Breast epithelium (tissue), 3 donors: ENCODE measurements around the gene GANC.

Source experiments
- CTCF ChIP-seq, 3 donors: fragments of 450-650 bp; IDR thresholded peaks; one replicate each; pipeline ENCODE4 v1.5.1; 2016 to 2017; ENCODE audit warnings: antibody characterized with exemption in 3 of 3, mild to moderate bottlenecking in 3 of 3, moderate library complexity in 3 of 3
- POLR2A ChIP-seq: fragments of 450-650 bp; IDR thresholded peaks from one replicate; pipeline ENCODE4 v1.6.1; 2016; ENCODE audit warnings: antibody characterized with exemption, mild to moderate bottlenecking, moderate library complexity
- POLR2AphosphoS5 ChIP-seq, 3 donors: sonication (generic); formaldehyde crosslinking; IDR thresholded peaks; one replicate each; pipeline ENCODE4 v1.6.1; 2017; ENCODE audit warnings: antibody characterized with exemption in 3 of 3

GRCh38 chr15:42404461-42405235 is 131.6 kb downstream of the GANC start:
- TF ChIP-seq CTCF (IDR thresholded peaks at IDR 0.05) (no peak), POLR2AphosphoS5 (IDR thresholded peaks at IDR 0.05) (no peak), POLR2A (no peak)
